Uterus (tissue), 4 donors: ENCODE results near the gene TM9SF1. TPM values are rescaled to one million over a fixed set of nuclear protein-coding genes. Genes with fewer than 3 reads are reported as not detected.
A peak's percentile ranks its signal among the peaks of the same experiment; 100 is the strongest.
"Not testable (repeated sequence)": the region's sequence is repeated elsewhere in the genome, so short reads cannot be mapped to it uniquely, and the experiment has no call there.

ENCODE experiments used
- DNase-seq, 2 donors: peaks; one replicate each; pipeline ENCODE4 v3.0.0-alpha.2; 2019 to 2020
- H3K27ac ChIP-seq, 2 donors: fragments of 200-600 bp; sonication (generic); 1 replicate in 1 of 2; 2 replicates in 1 of 2; pipeline ENCODE4 v1.5.1; 2016 to 2018
- H3K27me3 ChIP-seq, 2 donors: fragments of 200-600 bp; sonication (generic); one replicate each; pipeline ENCODE4 v1.5.1; 2018 to 2019; ENCODE audit warnings: control low read depth in 1 of 2
- H3K36me3 ChIP-seq, 2 donors: fragments of 200-600 bp; sonication (generic); one replicate each; pipeline ENCODE4 v1.5.1; 2019; ENCODE audit warnings: control low read depth in 1 of 2
- H3K4me1 ChIP-seq, 2 donors: fragments of 200-600 bp; sonication (generic); one replicate each; pipeline ENCODE4 v1.5.1; 2018 to 2019; ENCODE audit warnings: control low read depth in 1 of 2
- H3K4me3 ChIP-seq, 2 donors: fragments of 200-600 bp; sonication (generic); 1 replicate in 1 of 2; 2 replicates in 1 of 2; pipeline ENCODE4 v1.5.1; 2018 to 2019; ENCODE audit warnings: mild to moderate bottlenecking in 1 of 2
- H3K9me3 ChIP-seq, 2 donors: fragments of 200-600 bp; sonication (generic); one replicate each; pipeline ENCODE4 v1.5.1; 2019; ENCODE audit warnings: control low read depth in 1 of 2
- CTCF ChIP-seq, 4 experiments: fragments of 200-600 bp in 2 of 4; fragments of 450-650 bp in 2 of 4; sonication (generic) in 2 of 4; IDR thresholded peaks; one replicate each; pipeline ENCODE4 v1.5.1; 2016 to 2019; ENCODE audit warnings: antibody characterized with exemption in 4 of 4, mild to moderate bottlenecking in 2 of 4, moderate library complexity in 1 of 4
- POLR2A ChIP-seq, 2 donors: fragments of 450-650 bp; IDR thresholded peaks; one replicate each; pipeline ENCODE4 v1.6.1; 2016; ENCODE audit warnings: antibody characterized with exemption in 2 of 2, mild to moderate bottlenecking in 1 of 2, moderate library complexity in 1 of 2
- intact Hi-C: fragments of 100-400 bp; cut with DNase I; formaldehyde crosslinking; loops from one replicate; pipeline ENCODE4 v1.15.1; 2023; ENCODE audit warnings: low total_unique reads
- total RNA-seq, 4 donors: library from RNA; depleted of rRNA in 3 of 4; stranded (reverse); fragments of >200 nt in 3 of 4; gene quantifications; one replicate each; pipeline versions ENCODE4 v1.1.0 to v1.2.4, GENCODE V29; 2014 to 2023
- donor health status: DM: yes; HTN: yes; CAD: no.

TM9SF1 gene
- total RNA-seq, 4 donors from 2014 or later: 31.2 to 79.8 (median 52.4) TPM

- H3K36me3 ChIP-seq: no peaks in the 10 kb centered on the region
- intact Hi-C loops: loop anchor here (10.0 kb wide), 1 partner anchor 203 kb away; no protein-coding TSS in a partner anchor
- peak within 1 kb of the TSS; percentile 83 to 84 for H3K27ac ChIP-seq
- no peaks in the 10 kb centered on the region for H3K9me3 ChIP-seq
- H3K27me3 ChIP-seq: no peaks in the 10 kb centered on the region
- DNase-seq: peak; percentile 95 to 96
- H3K4me3 ChIP-seq: peak within 1 kb of the TSS; percentile 66 to 97
- TF ChIP-seq CTCF (IDR thresholded peaks at IDR 0.05): no peak
- TF ChIP-seq POLR2A (IDR thresholded peaks at IDR 0.05): peak in 1 of 2 donors; percentile 41
- peaks cover 0 to 10% of the 10 kb centered on the region in 2 donors for H3K4me1 ChIP-seq
Observed at GRCh38 chr14:24232121-24232644, 36.9 kb upstream of the TM9SF1 start, which contains the start of gene NEDD8. Gene NEDD8 (minus strand): TSS chr14:24232367. CDS start chr14:24232267, 100 bp downstream.

GRCh38 chr14:24231263-24232120 is 36.3 kb upstream of the TM9SF1 start:
- peak overlapping the region; percentile 83 to 84 for H3K27ac ChIP-seq
- no peaks in the 10 kb centered on the region for H3K9me3 ChIP-seq
- TF ChIP-seq POLR2A (IDR thresholded peaks at IDR 0.05) (no peak), CTCF (IDR thresholded peaks at IDR 0.05) (no peak)
- peak overlapping the region; percentile 66 to 97 for H3K4me3 ChIP-seq
- peaks cover 0 to 10% of the 10 kb centered on the region in 2 donors for H3K4me1 ChIP-seq
- intact Hi-C loops: loop anchor here (10.0 kb wide), 1 partner anchor 203 kb away; no protein-coding TSS in a partner anchor
- no peaks in the 10 kb centered on the region for H3K27me3 ChIP-seq
- no peak for DNase-seq
- no peaks in the 10 kb centered on the region for H3K36me3 ChIP-seq

- H3K4me1 ChIP-seq: peaks cover 0 to 10% of the 10 kb centered on the region in 2 donors
- DNase-seq: no peak
- H3K4me3 ChIP-seq: no peak overlapping the region
- intact Hi-C loops: no loop called here
- TF ChIP-seq POLR2A (IDR thresholded peaks at IDR 0.05) (no peak), CTCF (IDR thresholded peaks at IDR 0.05) (no peak)
- no peaks in the 10 kb centered on the region for H3K9me3 ChIP-seq
- no peaks in the 10 kb centered on the region for H3K36me3 ChIP-seq
- H3K27me3 ChIP-seq: no peaks in the 10 kb centered on the region
- H3K27ac ChIP-seq: no peak overlapping the region
Observed at GRCh38 chr14:24228902-24229301, 33.7 kb upstream of the TM9SF1 start.

- H3K27ac ChIP-seq: no peak overlapping the region
- no peaks in the 10 kb centered on the region for H3K27me3 ChIP-seq
- intact Hi-C loops: no loop called here
- H3K9me3 ChIP-seq: no peaks in the 10 kb centered on the region
- TF ChIP-seq CTCF (IDR thresholded peaks at IDR 0.05) (no peak), POLR2A (IDR thresholded peaks at IDR 0.05) (no peak)
- H3K4me1 ChIP-seq: peaks cover 0 to 2% of the 10 kb centered on the region in 2 donors
- DNase-seq: no peak
- no peak overlapping the region for H3K4me3 ChIP-seq
- H3K36me3 ChIP-seq: no peaks in the 10 kb centered on the region
Observed at GRCh38 chr14:24226473-24226872, 31.2 kb upstream of the TM9SF1 start.

- Histone ChIP-seq H3K4me1 (no peaks in the 10 kb centered on the region), H3K9me3 (no peaks in the 10 kb centered on the region), H3K36me3 (no peaks in the 10 kb centered on the region), H3K27me3 (no peaks in the 10 kb centered on the region), H3K4me3 (no peak overlapping the region), H3K27ac (no peak overlapping the region)
- DNase-seq: no peak
- intact Hi-C loops: no loop called here
- TF ChIP-seq CTCF (IDR thresholded peaks at IDR 0.05): no peak
- no peak for TF ChIP-seq POLR2A (IDR thresholded peaks at IDR 0.05)
Observed at GRCh38 chr14:24224618-24225071, 29.4 kb upstream of the TM9SF1 start.

- H3K4me3 ChIP-seq, H3K9me3 ChIP-seq, H3K36me3 ChIP-seq, H3K27ac ChIP-seq, H3K27me3 ChIP-seq, DNase-seq, intact Hi-C loops, H3K4me1 ChIP-seq: not testable (repeated sequence)
Observed at GRCh38 chr14:24222987-24223386, 27.7 kb upstream of the TM9SF1 start.
